Stimulated activated CD8-positive, alpha-beta memory T cell treated with anti-CD3 and anti-CD28 coated beads, Interleukin-15, amount 100 ng/mL, for 1 hour (primary cell): ENCODE data around the gene NME4.

Source experiments
- DNase-seq: peaks from one replicate; pipeline ENCODE4 v3.0.0-alpha.2; 2020; ENCODE audit warnings: low read depth

The NME4 gene

DNA sequence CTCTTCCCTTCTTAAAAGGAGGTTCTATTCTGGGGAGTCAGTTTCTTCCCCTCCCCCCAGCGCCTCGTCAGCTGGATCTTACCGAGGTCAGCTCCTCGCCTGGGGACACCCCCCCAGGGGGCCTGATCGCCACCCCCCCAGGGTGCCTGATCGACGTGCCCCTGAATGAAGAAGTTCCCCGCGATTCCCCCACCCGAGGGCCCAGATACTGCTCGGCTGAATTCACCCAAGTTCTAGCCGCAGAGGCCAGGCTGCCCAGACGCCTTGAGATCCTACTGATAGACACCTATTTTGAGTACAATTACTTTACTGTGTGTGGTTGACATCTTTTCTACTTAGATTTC lies 29.9 kb downstream of the NME4 start:
- no peak for DNase-seq

DNA sequence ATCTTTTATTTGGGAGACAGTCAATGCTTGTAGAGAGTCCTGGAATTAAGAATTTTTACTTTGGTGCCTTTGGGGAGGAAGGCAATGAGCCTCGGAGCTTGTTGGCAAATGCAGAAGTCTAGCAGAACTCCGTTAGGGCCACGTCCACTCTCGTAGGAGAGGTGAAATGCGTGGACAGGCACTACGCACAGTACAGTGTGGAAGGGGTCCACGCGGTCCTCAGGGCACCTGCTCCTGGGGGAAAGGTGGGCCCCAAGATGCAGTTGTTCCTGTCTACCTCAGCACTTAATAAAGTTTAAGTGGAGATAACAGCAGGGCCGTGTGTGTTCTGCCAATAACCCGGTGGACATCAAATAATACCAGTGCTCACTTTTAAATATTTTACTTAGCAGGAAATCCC lies 30.3 kb downstream of the NME4 start:
- no peak for DNase-seq

DNA sequence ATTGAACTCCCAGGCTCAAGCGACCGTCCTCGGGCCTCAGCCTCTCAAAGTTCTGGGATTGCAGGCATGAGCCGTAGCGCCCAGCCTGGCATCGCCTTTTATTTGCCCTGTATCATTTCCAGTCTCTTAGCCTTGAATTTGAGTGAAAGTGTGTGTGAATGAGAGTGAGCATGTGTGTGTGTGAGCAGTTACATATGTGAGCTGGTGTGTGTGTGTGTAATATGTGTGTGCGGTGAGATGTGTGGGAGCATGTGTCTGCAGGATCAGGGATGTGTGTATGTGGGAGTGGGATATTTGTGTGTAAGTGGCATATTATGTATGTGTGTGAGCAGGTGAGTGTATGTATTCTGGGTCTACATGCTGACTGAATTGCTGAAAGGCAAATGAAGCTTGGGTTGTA lies 33.9 kb downstream of the NME4 start:
- no peak for DNase-seq

DNA sequence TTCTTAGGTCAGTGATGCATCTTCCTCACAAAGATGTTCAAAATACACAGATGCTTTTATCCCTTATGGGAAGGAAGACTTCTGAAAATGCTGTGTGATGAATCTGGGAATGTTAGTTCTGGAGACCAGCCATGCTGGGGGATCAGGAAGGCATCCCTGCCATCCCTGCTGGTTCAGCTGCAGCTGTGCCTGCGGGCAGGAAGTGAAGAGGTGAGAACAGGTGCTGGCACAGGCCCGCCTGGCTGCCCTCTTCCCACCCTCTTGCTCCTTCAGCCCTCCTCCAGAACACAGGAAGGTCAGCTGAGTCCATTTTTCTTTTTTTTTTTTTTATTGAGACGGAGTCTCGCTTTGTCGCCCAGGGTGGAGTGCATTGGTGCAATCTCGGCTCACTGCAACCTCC lies 43.6 kb downstream of the NME4 start:
- no peak for DNase-seq

DNA sequence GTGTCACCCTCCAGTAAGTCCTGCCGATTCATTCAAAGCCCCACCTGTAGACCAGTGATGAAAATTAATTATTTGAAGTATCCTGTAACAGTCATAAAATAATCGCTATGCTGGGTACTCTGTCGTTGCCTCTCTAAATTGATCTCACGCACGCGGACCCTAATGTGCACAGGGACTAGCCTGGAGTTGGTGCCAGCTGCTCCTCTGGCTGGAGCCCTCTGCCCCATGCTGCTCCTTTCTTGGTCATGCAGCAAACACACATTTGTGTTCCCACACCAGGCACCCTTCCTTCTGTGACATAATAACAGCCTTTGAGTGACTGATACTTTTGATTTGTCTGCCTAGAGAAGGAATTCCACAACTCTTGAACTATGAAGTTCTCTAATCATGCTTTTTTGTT lies 44.4 kb downstream of the NME4 start:
- no peak for DNase-seq

DNA sequence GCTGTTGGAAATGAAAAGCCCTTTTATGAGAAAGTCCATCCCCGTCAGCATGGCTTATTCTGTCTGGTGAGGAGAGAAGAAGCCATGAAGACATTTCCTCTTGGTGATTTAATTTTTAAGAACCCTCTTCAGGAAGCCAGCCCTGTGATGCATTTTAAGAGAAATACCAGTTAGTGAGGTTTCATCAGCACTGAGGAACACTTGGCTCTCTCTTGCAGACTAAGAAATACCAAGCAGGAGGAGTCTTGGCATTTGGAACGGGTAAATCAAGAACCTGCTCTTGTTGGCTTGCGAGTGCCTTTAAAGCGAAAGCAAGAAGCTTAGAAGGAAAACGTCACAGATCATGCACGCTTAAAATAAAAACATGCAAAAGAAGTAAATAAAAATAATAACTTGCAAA lies 46.0 kb downstream of the NME4 start:
- DNase-seq = no peak

DNA sequence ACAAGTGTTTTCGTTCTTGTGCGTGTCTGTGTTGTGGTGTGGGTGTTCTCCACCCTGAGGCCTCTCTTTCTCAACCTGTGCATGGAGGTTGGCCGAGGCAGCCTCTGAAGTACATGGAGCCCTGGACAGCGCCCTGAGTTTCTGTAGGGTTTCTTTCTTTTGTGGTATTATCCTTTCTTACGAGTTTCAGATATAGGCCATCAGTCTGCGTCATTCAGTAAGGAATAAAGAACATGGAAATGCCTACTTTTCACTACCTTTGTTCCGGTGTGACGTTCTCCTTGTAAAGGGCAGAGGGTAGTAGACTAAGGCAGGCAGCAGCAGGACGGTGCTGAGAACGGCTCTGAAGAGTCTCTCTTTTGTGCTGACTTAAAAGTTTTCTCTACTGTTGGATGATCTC lies 47.0 kb downstream of the NME4 start:
- no peak for DNase-seq

DNA sequence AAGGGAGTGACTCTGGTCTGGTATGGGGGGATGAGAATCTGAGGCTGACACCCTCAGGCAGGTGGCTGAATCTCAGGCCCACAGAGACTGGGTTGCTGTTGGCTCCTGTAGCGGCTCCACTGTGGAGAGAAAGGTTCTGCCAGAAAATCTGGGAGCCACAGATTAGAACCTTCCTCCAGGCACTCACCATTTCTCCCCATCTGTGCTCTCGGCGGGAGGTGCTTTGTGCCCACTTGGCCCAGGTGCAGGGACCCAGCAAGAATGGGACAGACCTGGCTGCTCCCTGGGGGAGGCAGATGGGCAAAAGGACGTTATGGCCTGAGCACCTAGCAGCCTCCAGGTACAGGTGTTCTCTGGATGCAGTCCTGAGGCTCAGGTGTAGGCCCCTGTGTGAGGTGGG lies 48.6 kb downstream of the NME4 start:
- no peak for DNase-seq
